ENCODE results near the gene SEMA5B. TPM values are rescaled to one million over a fixed set of nuclear protein-coding genes. Genes with fewer than 3 reads are reported as not detected.

SEMA5B gene
- total and polyA plus RNA-seq, 3 donors from 2014 or later: 0.68 to 2.0 (median 1.3) TPM

DNA sequence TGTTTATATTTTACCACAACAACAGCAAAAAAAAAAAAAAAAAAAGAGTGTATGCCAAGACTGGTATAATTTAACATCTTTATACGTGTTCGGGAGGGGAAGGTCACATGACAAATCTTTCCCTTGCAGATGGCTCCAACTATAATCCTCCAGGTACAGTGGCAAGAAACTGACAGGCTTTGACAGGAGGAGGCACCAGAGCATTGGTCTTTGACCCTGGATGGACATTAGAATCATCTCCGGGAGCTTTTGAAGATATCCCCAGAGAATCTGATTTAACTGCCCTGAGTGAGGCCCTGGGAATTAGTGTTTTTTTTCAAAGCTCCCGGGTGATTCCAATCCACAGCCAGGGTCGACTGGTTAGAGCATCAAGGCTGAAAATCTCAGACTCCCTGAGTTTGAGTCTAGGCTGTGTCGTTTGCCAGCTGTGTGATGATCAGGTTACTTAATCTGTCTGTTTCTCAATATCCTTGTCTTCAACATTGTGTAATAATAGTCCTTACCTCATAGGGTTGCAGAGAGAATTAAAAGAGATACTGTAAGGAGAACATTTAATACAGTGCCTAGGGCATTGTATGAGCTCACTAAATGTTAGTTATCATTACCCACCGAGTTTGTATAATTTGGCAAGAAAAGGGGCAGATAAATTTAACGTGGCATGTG lies 8.9 kb upstream of the SEMA5B start:
- DNase-seq: no peak
- WGBS, 2 donors: 73 to 75% methylated on average over 8 of the region's 8 CpGs
- H3K36me3 ChIP-seq (ENCODE audit: low read depth, missing control alignments): no peaks in the 10 kb centered on the region
- H3K9me3 ChIP-seq: no peaks in the 10 kb centered on the region
- intact Hi-C loops (cut with DNase I; ENCODE audit: low total_unique reads): no loop called here
- no peaks in the 10 kb centered on the region for H3K4me1 ChIP-seq
- TF ChIP-seq POLR2A (IDR thresholded peaks at IDR 0.05): no peak
- TF ChIP-seq CTCF (IDR thresholded peaks at IDR 0.05): no peak
- no peaks in the 10 kb centered on the region for H3K27me3 ChIP-seq
- no peak overlapping the region for H3K27ac ChIP-seq
- no peak overlapping the region for H3K4me3 ChIP-seq

DNA sequence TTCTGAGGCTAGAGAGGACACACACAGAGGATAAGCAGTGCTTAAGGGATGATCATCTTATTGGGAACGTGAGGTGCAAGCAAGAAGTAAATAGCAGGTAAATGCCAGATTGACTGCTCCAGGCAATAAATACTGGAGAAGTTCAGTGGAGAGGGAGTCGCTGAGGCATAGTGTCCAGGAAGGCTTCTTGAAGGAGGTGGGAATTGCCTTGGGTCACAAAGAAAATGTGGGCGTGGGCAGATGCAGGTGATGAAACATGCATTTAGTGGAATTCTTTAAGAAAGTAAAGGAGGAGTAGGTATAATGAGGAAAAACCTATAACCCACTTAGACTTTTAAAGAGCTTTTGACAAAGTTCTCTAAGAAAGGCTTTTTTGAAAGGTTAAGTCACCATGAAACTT lies 7.4 kb upstream of the SEMA5B start:
- Histone ChIP-seq H3K36me3 (ENCODE audit: low read depth, missing control alignments) (no peaks in the 10 kb centered on the region), H3K4me1 (no peaks in the 10 kb centered on the region), H3K4me3 (no peak overlapping the region), H3K9me3 (no peaks in the 10 kb centered on the region), H3K27ac (no peak overlapping the region), H3K27me3 (no peaks in the 10 kb centered on the region)
- TF ChIP-seq POLR2A (IDR thresholded peaks at IDR 0.05): no peak
- TF ChIP-seq CTCF (IDR thresholded peaks at IDR 0.05): no peak
- WGBS, 2 donors: 93 to 95% methylated on average over 3 of the region's 3 CpGs
- DNase-seq: no peak
- intact Hi-C loops (cut with DNase I; ENCODE audit: low total_unique reads): no loop called here

DNA sequence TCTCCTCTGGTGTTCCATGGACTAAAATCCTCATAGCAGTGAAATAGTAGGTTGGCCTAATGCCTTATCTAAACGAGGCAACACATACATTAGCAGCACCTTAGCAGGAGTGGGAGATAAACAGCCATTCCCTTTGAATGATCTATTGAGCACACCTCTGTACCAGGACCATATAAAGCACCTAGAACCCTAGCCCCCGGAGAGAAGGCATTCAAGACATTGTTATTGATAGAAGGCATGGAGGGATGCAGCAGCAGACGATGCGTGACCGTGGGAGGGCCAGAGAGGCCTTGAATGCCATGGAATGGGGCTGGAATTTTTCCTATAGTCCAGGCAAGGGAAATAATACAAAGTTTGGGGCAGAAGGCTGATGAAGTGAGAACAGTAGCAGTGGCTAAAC lies 6.6 kb upstream of the SEMA5B start:
- 82 to 88% methylated on average over 5 of the region's 5 CpGs for WGBS, 2 donors
- Histone ChIP-seq H3K4me1 (no peaks in the 10 kb centered on the region), H3K4me3 (no peak overlapping the region), H3K27ac (no peak overlapping the region), H3K36me3 (ENCODE audit: low read depth, missing control alignments) (no peaks in the 10 kb centered on the region), H3K27me3 (no peaks in the 10 kb centered on the region), H3K9me3 (no peaks in the 10 kb centered on the region)
- no peak for DNase-seq
- intact Hi-C loops (cut with DNase I; ENCODE audit: low total_unique reads): no loop called here
- no peak for TF ChIP-seq POLR2A (IDR thresholded peaks at IDR 0.05)
- TF ChIP-seq CTCF (IDR thresholded peaks at IDR 0.05): no peak

GRCh38 chr3:123032057-123032456 lies 4.5 kb upstream of the SEMA5B start:
- DNase-seq: no peak
- intact Hi-C loops (cut with DNase I; ENCODE audit: low total_unique reads): no loop called here
- WGBS, 2 donors: 71 to 78% methylated on average over 3 of the region's 3 CpGs
- no peak for TF ChIP-seq CTCF (IDR thresholded peaks at IDR 0.05)
- no peak for TF ChIP-seq POLR2A (IDR thresholded peaks at IDR 0.05)
- peaks cover 13% of the 10 kb centered on the region for H3K4me1 ChIP-seq
- no peaks in the 10 kb centered on the region for H3K9me3 ChIP-seq
- no peak overlapping the region for H3K4me3 ChIP-seq
- no peaks in the 10 kb centered on the region for H3K27me3 ChIP-seq
- H3K27ac ChIP-seq: no peak overlapping the region
- no peaks in the 10 kb centered on the region for H3K36me3 ChIP-seq (ENCODE audit: low read depth, missing control alignments)

DNA sequence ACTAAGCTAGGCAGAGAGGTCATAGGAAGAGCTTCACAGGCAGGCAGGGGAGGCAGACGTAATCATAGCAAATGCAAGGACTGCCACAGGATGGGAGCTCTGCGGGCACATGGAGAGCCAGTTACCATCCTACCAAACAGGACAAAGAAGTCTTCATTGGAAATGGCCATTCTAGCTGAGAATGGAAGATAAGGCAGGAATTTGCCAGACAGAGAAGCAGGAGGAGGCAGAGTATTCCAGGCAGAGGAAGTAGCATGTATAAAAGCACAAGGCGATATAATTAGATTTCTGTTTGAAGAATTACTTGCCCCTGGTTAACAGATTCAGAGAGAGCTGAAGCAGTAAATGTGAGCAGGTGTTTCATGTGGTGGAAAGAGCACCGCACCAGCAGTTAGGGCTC lies 3.5 kb upstream of the SEMA5B start:
- 62 to 80% methylated on average over 4 of the region's 4 CpGs for WGBS, 2 donors
- H3K27me3 ChIP-seq: no peaks in the 10 kb centered on the region
- H3K4me3 ChIP-seq: no peak overlapping the region
- H3K27ac ChIP-seq: no peak overlapping the region
- H3K36me3 ChIP-seq (ENCODE audit: low read depth, missing control alignments): no peaks in the 10 kb centered on the region
- TF ChIP-seq POLR2A (IDR thresholded peaks at IDR 0.05): no peak
- no peaks in the 10 kb centered on the region for H3K9me3 ChIP-seq
- DNase-seq: peak; percentile 38
- intact Hi-C loops (cut with DNase I; ENCODE audit: low total_unique reads): no loop called here
- peaks cover 23% of the 10 kb centered on the region for H3K4me1 ChIP-seq
